Panc1 (cell line): ENCODE results near the gene ATP11B.

Experiments
- TF ChIP-seq, protein P1 (sequence below): fragments of 450-650 bp; IDR thresholded peaks from 2 replicates; pipeline ENCODE4 v1.5.1; 2017; ENCODE audit warnings: mild to moderate bottlenecking
- TF ChIP-seq, protein P2 (sequence below), 2 experiments: IDR thresholded peaks; 2 replicates each; pipeline ENCODE4 v1.6.1; 2011 to 2012; ENCODE audit warnings: low read depth in 2 of 2, control low read depth in 1 of 2, low read length in 1 of 2, mild to moderate bottlenecking in 1 of 2, moderate library complexity in 1 of 2; ENCODE audit not compliant: insufficient read depth in 1 of 2

DNA sequence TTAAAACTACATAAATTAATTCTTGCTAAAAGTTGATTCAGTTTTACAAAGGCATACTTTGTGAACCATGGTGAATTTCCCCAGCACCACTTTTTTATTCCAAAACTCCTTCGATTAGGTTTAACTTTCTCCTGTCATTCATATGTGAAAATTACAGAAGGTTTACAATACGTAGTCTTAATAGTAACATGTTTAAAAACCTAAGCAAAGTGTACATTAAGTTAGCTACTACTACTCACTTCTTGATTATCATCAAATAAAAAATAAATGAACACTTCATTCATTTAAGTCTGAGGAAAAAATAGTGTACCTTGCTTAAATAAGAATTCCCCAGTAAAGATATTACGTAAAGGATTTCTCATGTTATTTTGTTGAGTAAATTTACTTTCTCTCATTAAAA lies 148.4 kb downstream of the ATP11B start:
- TF ChIP-seq, protein P1, sequence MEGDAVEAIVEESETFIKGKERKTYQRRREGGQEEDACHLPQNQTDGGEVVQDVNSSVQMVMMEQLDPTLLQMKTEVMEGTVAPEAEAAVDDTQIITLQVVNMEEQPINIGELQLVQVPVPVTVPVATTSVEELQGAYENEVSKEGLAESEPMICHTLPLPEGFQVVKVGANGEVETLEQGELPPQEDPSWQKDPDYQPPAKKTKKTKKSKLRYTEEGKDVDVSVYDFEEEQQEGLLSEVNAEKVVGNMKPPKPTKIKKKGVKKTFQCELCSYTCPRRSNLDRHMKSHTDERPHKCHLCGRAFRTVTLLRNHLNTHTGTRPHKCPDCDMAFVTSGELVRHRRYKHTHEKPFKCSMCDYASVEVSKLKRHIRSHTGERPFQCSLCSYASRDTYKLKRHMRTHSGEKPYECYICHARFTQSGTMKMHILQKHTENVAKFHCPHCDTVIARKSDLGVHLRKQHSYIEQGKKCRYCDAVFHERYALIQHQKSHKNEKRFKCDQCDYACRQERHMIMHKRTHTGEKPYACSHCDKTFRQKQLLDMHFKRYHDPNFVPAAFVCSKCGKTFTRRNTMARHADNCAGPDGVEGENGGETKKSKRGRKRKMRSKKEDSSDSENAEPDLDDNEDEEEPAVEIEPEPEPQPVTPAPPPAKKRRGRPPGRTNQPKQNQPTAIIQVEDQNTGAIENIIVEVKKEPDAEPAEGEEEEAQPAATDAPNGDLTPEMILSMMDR: no peak
- TF ChIP-seq, protein P2, sequence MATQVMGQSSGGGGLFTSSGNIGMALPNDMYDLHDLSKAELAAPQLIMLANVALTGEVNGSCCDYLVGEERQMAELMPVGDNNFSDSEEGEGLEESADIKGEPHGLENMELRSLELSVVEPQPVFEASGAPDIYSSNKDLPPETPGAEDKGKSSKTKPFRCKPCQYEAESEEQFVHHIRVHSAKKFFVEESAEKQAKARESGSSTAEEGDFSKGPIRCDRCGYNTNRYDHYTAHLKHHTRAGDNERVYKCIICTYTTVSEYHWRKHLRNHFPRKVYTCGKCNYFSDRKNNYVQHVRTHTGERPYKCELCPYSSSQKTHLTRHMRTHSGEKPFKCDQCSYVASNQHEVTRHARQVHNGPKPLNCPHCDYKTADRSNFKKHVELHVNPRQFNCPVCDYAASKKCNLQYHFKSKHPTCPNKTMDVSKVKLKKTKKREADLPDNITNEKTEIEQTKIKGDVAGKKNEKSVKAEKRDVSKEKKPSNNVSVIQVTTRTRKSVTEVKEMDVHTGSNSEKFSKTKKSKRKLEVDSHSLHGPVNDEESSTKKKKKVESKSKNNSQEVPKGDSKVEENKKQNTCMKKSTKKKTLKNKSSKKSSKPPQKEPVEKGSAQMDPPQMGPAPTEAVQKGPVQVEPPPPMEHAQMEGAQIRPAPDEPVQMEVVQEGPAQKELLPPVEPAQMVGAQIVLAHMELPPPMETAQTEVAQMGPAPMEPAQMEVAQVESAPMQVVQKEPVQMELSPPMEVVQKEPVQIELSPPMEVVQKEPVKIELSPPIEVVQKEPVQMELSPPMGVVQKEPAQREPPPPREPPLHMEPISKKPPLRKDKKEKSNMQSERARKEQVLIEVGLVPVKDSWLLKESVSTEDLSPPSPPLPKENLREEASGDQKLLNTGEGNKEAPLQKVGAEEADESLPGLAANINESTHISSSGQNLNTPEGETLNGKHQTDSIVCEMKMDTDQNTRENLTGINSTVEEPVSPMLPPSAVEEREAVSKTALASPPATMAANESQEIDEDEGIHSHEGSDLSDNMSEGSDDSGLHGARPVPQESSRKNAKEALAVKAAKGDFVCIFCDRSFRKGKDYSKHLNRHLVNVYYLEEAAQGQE (IDR thresholded peaks at IDR 0.05; ENCODE audit: insufficient read depth in 1 of 2, low read depth in 2 of 2, low read length in 1 of 2): no peak
